Lung microvascular endothelial cell (primary cell): ENCODE data around the gene PIK3C2G. TPM values are rescaled to one million over a fixed set of nuclear protein-coding genes. Genes with fewer than 3 reads are reported as not detected.

Source experiments
- DNase-seq, 2 donors: peaks; one replicate each; pipeline versions ENCODE4 v3.0.0 to v3.0.0-alpha.2; 2010; ENCODE audit warnings: low read depth in 2 of 2
- total RNA-seq: library from RNA; depleted of rRNA; stranded (reverse); fragments of >200 nt; gene quantifications from 2 replicates; pipeline ENCODE4 v1.2.1, GENCODE V29; 2014

The PIK3C2G gene
- total RNA-seq, 1 donor from 2014 or later, result 2.0 TPM

DNA sequence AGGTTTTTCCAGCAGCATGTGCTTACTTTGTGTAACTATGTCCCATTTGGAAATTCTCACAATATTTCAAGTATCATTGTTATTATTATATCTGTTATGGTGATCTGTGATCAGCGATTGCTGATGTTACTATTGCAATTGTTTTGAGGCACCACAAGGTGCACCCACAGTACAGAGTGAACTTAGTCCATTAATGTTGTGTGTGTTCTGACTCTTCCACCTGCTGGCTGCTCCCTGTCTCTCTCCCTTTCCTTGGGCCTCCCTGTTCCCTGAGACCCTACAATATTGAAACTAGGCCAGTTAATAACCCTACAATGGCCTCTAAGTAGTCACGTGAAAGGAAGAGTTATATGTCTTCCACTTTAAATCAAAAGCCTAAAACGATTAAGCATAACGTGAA, 153.9 kb downstream of the PIK3C2G start:
- no peak for DNase-seq

DNA sequence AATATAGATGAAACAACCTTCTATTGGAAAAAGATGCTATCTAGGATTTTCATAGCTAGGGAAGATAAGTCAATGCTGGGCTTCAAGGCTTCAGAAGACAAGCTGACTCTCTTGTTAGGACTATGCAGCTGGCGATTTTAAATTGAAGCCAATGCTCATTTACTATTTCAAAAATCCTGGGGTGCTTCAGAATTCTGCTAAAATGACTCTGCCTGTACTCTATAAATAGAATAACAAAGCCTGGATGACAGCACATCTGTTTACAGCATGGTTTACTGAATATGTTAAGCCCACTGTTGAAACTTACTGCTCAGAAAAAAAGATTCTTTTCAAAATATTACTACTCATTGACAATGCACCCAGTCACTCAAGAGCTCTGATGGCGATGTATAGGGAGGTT, 155.1 kb downstream of the PIK3C2G start:
- DNase-seq, result no peak

DNA sequence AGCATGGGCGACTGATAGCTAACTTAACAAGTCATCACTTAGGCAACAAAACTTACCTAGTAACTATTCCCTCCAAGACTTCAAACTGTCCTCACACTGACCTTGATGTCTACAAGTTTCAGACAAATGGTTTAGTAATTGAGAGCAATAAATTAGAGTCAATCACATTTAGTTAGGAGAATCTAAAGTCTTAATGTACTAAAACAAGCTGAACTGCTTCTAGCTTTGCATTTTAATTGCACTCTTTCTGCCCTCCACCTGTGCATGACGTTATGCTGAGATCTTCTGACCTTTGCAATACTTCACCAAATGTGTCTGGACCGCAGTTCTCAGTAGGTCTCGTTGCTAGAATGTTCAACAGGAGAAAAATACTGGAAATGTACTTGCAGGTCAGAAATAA, 158.0 kb downstream of the PIK3C2G start:
- no peak for DNase-seq

- no peak for DNase-seq
Observed at GRCh38 chr12:18421867-18422266, 160.5 kb downstream of the PIK3C2G start.

GRCh38 chr12:18422871-18423270, 161.6 kb downstream of the PIK3C2G start:
- DNase-seq, result no peak

GRCh38 chr12:18424857-18425256, 163.5 kb downstream of the PIK3C2G start:
- no peak for DNase-seq

GRCh38 chr12:18427520-18427919, 166.2 kb downstream of the PIK3C2G start:
- no peak for DNase-seq

DNA sequence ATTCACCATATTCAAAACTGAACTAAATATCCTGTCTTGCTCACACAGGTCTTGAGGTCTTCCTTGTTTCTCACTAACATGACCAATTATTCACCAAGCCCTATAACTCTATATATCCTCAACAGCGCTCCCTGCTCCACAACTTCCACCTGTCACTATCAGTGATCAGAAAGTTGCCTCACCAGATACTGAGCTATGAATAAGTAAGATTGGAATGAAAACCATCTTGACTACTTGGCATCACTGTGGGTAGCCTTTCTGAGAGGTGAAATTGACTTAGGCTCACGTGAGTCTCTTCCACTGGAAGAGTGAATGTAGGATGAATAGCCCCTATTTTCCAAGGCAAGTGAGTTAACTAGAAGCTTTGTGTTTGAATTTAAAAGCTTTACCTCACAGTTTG, 167.1 kb downstream of the PIK3C2G start:
- DNase-seq, result no peak

DNA sequence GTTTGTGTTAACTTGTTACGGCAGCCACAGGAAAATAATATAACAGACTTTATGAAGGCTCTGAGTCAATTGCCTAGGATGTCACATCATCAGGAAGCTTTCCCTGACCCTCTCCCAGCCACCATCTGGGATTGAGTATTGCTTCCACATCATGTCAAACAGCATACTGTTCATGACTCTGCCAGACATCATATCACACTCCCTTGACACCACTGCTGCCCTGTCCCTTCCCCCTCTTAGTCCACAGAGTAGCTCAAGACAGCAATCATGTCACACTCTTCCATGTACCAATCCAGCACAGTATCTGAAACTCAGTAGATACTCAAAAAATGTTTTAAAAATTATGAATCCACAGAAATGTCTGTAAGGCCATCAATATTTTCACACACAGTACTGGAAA, 168.0 kb downstream of the PIK3C2G start:
- DNase-seq, result no peak

GRCh38 chr12:18430425-18431048, 169.2 kb downstream of the PIK3C2G start:
- peak; percentile 49 to 75 for DNase-seq

DNA sequence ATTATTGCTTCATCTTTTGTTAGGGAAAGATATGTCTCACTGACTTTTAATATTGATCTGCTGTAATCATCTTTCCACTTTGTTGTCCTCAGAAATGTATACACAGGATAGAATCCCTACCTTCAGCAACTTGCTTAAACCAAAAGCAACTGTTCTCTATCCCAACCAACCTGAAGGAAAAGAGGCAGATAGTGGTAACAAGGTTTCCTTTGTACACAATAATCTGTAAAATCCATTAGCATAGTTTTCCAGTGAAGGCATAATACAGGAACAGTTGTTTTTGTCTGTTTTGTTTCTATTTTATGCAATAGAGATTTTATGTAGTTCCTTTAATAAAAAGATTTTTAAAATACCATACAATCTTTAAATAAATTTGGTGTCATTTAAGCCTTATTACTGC, 170.5 kb downstream of the PIK3C2G start:
- no peak for DNase-seq

DNA sequence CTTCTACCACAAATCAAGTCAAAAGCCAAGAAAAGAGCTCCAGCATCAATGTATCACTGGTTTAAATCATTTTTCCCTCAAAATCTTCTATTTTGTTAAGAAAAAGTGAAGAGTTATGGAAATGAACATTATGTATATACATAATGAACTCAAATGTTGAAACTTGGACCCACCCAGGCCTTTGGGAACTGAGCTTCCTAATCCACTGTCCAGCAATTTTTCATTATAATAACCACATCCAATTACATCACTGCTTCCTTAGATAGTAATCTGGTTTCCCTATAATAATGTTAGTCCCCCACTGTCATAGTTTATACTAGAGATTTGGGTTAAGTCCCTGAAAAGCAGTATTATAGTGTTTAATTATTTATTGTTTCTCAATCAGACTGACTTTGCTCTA, 170.9 kb downstream of the PIK3C2G start:
- DNase-seq, result peak in 1 of 2 donors; percentile 8

DNA sequence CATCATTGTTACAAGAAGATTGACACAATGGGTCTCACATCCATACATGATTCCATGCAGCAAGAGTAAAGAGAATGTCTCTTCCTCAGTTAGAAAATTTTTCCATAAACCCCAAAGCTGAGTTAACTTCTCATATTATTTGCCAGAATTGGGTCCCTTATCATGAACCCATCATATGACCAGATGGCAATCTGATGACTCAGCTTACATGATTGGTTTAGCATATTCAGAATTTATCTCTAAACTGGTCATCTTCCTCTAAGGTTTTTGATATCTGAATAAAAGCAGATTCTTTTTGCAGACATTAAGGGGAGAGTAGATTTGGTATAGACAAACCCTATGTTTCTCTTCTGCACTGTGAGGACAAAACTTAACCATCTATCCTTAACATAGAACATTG, 174.9 kb downstream of the PIK3C2G start:
- DNase-seq, result no peak

DNA sequence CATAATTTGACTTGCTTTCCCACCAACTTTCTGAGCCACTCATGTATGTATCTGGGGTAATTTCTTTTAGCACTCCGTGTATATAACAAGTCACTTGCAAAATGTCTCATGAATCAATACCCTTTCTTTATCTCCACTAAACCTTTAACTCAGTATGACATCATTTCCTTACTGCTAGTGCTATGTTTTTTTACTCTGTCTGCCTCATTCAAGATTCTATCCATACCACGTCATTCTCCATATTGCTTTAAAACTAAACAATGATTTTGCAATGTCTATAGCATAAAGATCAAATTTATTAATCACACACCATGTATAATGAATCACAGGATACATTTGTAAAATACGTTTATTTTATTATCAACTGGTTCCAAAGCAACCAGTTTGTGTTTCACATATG, 178.2 kb downstream of the PIK3C2G start:
- no peak for DNase-seq

GRCh38 chr12:18443768-18444437, 182.6 kb downstream of the PIK3C2G start:
- no peak for DNase-seq

GRCh38 chr12:18446061-18446644, 184.8 kb downstream of the PIK3C2G start:
- DNase-seq, result no peak

- no peak for DNase-seq
Observed at GRCh38 chr12:18454330-18454729, 193.0 kb downstream of the PIK3C2G start.

DNA sequence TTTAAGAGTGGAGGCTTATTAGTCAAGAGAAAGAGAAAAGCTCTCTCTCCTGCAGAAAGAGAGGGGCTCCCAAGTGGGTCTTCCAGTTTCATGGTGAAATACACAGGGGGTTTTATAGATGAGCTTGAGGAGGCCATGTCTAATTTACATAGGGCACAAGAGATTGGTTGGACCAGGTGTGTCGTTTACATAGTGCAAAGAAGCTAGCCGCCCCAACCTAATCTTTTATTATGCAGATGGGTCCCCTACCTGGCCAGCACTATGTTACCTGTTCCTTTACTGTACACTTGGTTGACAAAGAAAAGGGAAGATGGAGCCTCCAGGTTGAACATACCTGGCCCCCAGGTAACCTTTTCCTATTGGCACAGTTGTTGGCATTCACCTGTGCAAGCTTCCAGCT, 195.0 kb downstream of the PIK3C2G start:
- DNase-seq, result no peak

GRCh38 chr12:18457362-18457761, 196.0 kb downstream of the PIK3C2G start:
- no peak for DNase-seq

DNA sequence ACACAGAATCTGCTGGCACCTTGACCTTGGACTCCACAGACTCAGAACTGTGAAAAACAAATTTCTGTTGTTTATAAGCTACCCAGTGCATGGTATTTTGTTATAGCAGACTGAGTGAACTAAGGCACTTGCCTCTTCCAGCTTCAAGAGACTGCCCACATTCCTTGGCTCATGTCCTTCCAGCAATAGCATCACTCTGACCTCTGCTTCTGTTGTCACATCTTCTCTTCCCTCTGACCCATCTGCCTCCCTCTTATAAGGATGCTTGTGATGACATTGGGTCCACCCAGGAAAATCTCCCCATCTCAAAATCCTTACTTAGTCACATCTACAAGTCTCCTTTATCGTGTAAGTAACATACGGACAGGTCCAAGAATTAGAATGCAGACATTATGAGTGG, 200.4 kb downstream of the PIK3C2G start:
- DNase-seq, result no peak

GRCh38 chr12:18462442-18462841, 201.1 kb downstream of the PIK3C2G start:
- DNase-seq, result peak in 1 of 2 donors; percentile 81

DNA sequence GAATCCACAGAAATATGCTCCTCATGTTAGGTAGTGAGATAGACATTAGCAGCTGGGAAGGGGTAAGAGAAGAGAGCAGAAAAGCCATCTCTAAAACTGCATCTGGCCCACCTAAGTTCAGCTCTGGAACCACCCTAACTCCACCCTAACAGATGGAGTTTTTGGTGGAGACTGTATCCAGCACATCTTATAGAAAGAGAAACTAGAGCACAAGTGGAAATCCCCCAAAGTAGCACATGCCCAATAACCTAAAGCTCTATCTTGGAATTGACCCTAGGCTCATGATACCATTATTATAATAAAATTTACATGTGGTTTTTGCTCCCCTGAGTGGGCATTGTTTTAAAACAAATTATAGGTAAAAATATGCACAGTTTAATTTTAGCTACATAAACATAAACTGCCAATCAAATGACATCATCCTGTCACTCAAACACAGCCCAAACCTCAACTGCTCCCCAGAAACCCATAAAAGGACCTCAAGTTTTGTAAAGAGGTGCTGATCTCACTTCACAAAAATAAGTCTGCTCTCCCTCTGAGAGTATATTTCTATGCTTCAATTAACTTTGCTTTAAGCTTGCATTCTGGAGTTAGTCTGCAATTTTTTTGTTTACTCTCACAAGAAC, 206.4 kb downstream of the PIK3C2G start:
- no peak for DNase-seq
